ENCODE results near the gene EFHD1.
A peak's percentile ranks its signal among the peaks of the same experiment; 100 is the strongest.
"Not testable (repeated sequence)": the region's sequence is repeated elsewhere in the genome, so short reads cannot be mapped to it uniquely, and the experiment has no call there.

The EFHD1 gene

GRCh38 chr2:232674491-232674890, 41.1 kb downstream of the EFHD1 start:
- in situ Hi-C loops (cut with HindIII; ENCODE audit: low pct_ligation_motif_present, low sequenced_read_pairs) = no loop called here
- TF ChIP-seq CTCF (IDR thresholded peaks at IDR 0.05; ENCODE audit: low read depth, low read length, missing control alignments) = no peak

DNA sequence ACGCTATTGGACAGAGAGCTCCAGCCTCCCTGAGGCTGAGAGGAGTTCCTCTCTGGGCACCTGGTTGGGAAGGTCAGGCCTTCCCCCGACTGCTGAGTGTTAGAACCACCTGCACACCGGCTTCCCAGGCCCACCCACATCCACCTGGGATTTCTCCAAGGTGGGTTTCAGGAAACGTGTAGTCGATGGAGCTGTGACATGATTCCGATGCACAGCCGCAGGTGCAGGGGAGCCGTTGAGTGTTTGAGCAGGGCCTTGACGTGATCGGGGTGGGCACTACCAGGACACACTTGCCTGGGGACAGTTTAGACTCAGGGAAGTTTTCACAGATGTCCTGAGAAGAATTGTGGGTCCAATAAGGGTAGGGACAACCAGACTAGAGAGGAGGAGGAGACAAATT, 42.0 kb downstream of the EFHD1 start:
- TF ChIP-seq CTCF (IDR thresholded peaks at IDR 0.05; ENCODE audit: low read depth, low read length, missing control alignments) = no peak
- Histone ChIP-seq H3K4me3 (ENCODE audit: low read depth, low read length) (no peak overlapping the region), H3K27ac (no peak overlapping the region), H3K36me3 (replicated peaks) (no peaks in the 10 kb centered on the region), H3K27me3 (replicated peaks) (no peaks in the 10 kb centered on the region)
- in situ Hi-C loops (cut with HindIII; ENCODE audit: low pct_ligation_motif_present, low sequenced_read_pairs) = no loop called here
- no peak for DNase-seq

More at GRCh38 chr2:232674491-232674890, 41.1 kb downstream of the EFHD1 start:
- no peak for DNase-seq
- no peak overlapping the region for H3K4me3 ChIP-seq (ENCODE audit: low read depth, low read length)
- no peaks in the 10 kb centered on the region for H3K36me3 ChIP-seq (replicated peaks)
- H3K27ac ChIP-seq = no peak overlapping the region
- H3K27me3 ChIP-seq (replicated peaks) = no peaks in the 10 kb centered on the region

- H3K36me3 ChIP-seq (replicated peaks) = no peaks in the 10 kb centered on the region
- no peaks in the 10 kb centered on the region for H3K27me3 ChIP-seq (replicated peaks)
- H3K4me3 ChIP-seq (ENCODE audit: low read depth, low read length) = no peak overlapping the region
- in situ Hi-C loops (cut with HindIII; ENCODE audit: low pct_ligation_motif_present, low sequenced_read_pairs) = no loop called here
- DNase-seq = no peak
- no peak overlapping the region for H3K27ac ChIP-seq
- TF ChIP-seq CTCF (IDR thresholded peaks at IDR 0.05; ENCODE audit: low read depth, low read length, missing control alignments) = no peak
Observed at GRCh38 chr2:232680006-232680405, 46.6 kb downstream of the EFHD1 start.

GRCh38 chr2:232681527-232681926, 48.1 kb downstream of the EFHD1 start:
- Histone ChIP-seq H3K4me3 (ENCODE audit: low read depth, low read length) (no peak overlapping the region), H3K27me3 (replicated peaks) (no peaks in the 10 kb centered on the region), H3K36me3 (replicated peaks) (no peaks in the 10 kb centered on the region), H3K27ac (no peak overlapping the region)
- no peak for DNase-seq
- no peak for TF ChIP-seq CTCF (IDR thresholded peaks at IDR 0.05; ENCODE audit: low read depth, low read length, missing control alignments)
- in situ Hi-C loops (cut with HindIII; ENCODE audit: low pct_ligation_motif_present, low sequenced_read_pairs) = no loop called here

DNA sequence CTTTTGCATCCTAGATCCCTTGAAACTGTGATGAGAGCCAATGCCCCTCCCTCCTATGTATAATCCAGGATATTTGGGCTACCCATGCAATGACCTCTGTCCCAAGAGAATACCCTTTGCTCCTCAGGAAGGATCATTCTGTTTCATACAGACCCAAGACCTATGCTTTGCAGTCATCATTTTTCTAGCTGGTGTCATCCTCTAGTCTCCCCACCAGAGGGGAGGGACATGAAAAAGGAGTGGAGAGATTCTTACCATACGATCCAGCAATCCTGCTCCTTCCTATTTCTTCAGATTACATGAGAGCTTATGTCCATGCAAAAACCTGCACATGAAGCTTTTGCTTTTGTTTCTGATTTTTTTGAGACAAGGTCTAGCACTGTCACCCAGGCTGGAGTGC, 50.0 kb downstream of the EFHD1 start:
- H3K4me3 ChIP-seq (ENCODE audit: low read depth, low read length) = no peak overlapping the region
- H3K27ac ChIP-seq = no peak overlapping the region
- DNase-seq = no peak
- in situ Hi-C loops (cut with HindIII; ENCODE audit: low pct_ligation_motif_present, low sequenced_read_pairs) = no loop called here
- H3K27me3 ChIP-seq (replicated peaks) = no peaks in the 10 kb centered on the region
- TF ChIP-seq CTCF (IDR thresholded peaks at IDR 0.05; ENCODE audit: low read depth, low read length, missing control alignments) = peak; percentile 18
- no peaks in the 10 kb centered on the region for H3K36me3 ChIP-seq (replicated peaks)

- DNase-seq; H3K36me3 ChIP-seq (replicated peaks); H3K4me3 ChIP-seq (ENCODE audit: low read depth, low read length); H3K27me3 ChIP-seq (replicated peaks); H3K27ac ChIP-seq; in situ Hi-C loops (cut with HindIII; ENCODE audit: low pct_ligation_motif_present, low sequenced_read_pairs): not testable (repeated sequence)
Observed at GRCh38 chr2:232685391-232685790, 52.0 kb downstream of the EFHD1 start.

Data from brain microvascular endothelial cell (primary cell).